ENCODE measurements around the gene ABL1.

- TF ChIP-seq POLR2A (IDR thresholded peaks at IDR 0.05) = no peak
- no peak for TF ChIP-seq POLR2AphosphoS5 (IDR thresholded peaks at IDR 0.05)
- no peak for TF ChIP-seq CTCF (IDR thresholded peaks at IDR 0.05)
- no peak for TF ChIP-seq EP300 (IDR thresholded peaks at IDR 0.05)
Measured at GRCh38 chr9:130872508-130872907, 37.5 kb downstream of the ABL1 start.

Measured in suprapubic skin (tissue), 4 donors.